Neural crest cell (in vitro differentiated cells): ENCODE data around the gene LIN37. TPM values are rescaled to one million over a fixed set of nuclear protein-coding genes. Genes with fewer than 3 reads are reported as not detected.
"Not testable (repeated sequence)": the region's sequence is repeated elsewhere in the genome, so short reads cannot be mapped to it uniquely, and the experiment has no call there.

ENCODE experiments used
- DNase-seq: peaks from one replicate; pipeline ENCODE4 v3.0.0; 2021; ENCODE audit warnings: low read depth, mixed read lengths, low spot score
- H3K27ac Mint-ChIP-seq: one replicate; pipeline ENCODE4 v1.8.0; 2021; ENCODE audit warnings: mild to moderate bottlenecking, mixed read lengths; ENCODE audit not compliant: unreplicated experiment
- H3K27me3 Mint-ChIP-seq: 2 replicates; pipeline ENCODE4 v1.8.0; 2021; ENCODE audit warnings: low read depth, mild to moderate bottlenecking, mixed read lengths
- H3K36me3 Mint-ChIP-seq: 2 replicates; pipeline ENCODE4 v1.8.0; 2021; ENCODE audit warnings: low read depth, mild to moderate bottlenecking, mixed read lengths
- H3K4me1 Mint-ChIP-seq: 2 replicates; pipeline ENCODE4 v1.8.0; 2021; ENCODE audit warnings: mixed read lengths
- H3K4me3 Mint-ChIP-seq: one replicate; pipeline ENCODE4 v1.8.0; 2021; ENCODE audit warnings: mild to moderate bottlenecking, mixed read lengths
- H3K9me3 Mint-ChIP-seq: 2 replicates; pipeline ENCODE4 v1.8.0; 2021; ENCODE audit warnings: mixed read lengths
- total RNA-seq: library from RNA; stranded (reverse); gene quantifications from 2 replicates; pipeline ENCODE4 v1.2.1, GENCODE V29; 2021
- TF ChIP-seq, protein P1 (sequence below): fragments of 200-600 bp; sonication (generic); conservative IDR thresholded peaks from 2 replicates; pipeline ENCODE4 v1.5.0; 2021; ENCODE audit warnings: antibody characterized with exemption, mild to moderate bottlenecking

Gene LIN37
- total RNA-seq, 1 donor from 2014 or later, result 12.5 TPM

DNA sequence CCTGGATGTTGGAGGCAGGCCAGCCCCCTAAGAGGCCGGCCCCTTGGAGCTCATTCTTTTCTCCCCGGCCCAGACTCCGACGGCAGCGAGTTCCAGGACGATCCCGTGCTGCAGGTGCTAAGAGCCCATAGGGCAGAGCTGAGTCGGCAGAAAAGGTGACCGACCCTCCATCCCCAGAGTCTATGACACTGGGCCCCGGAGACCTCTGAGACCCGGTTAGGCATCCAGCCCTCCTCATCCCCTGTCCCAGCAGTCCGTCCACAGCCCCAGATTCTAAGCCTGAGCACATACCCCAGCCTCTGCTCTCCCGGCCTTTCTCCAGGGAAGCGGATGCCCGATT lies 19.7 kb downstream of the LIN37 start:
- Mint-ChIP-seq H3K27me3 (no peaks in the 10 kb centered on the region), H3K36me3 (peaks cover 6% of the 10 kb centered on the region), H3K4me3 (no peak overlapping the region), H3K9me3 (no peaks in the 10 kb centered on the region), H3K4me1 (peaks cover 5% of the 10 kb centered on the region), H3K27ac (no peak overlapping the region)
- TF ChIP-seq, protein P1, sequence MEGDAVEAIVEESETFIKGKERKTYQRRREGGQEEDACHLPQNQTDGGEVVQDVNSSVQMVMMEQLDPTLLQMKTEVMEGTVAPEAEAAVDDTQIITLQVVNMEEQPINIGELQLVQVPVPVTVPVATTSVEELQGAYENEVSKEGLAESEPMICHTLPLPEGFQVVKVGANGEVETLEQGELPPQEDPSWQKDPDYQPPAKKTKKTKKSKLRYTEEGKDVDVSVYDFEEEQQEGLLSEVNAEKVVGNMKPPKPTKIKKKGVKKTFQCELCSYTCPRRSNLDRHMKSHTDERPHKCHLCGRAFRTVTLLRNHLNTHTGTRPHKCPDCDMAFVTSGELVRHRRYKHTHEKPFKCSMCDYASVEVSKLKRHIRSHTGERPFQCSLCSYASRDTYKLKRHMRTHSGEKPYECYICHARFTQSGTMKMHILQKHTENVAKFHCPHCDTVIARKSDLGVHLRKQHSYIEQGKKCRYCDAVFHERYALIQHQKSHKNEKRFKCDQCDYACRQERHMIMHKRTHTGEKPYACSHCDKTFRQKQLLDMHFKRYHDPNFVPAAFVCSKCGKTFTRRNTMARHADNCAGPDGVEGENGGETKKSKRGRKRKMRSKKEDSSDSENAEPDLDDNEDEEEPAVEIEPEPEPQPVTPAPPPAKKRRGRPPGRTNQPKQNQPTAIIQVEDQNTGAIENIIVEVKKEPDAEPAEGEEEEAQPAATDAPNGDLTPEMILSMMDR, result no peak
- DNase-seq, result no peak

DNA sequence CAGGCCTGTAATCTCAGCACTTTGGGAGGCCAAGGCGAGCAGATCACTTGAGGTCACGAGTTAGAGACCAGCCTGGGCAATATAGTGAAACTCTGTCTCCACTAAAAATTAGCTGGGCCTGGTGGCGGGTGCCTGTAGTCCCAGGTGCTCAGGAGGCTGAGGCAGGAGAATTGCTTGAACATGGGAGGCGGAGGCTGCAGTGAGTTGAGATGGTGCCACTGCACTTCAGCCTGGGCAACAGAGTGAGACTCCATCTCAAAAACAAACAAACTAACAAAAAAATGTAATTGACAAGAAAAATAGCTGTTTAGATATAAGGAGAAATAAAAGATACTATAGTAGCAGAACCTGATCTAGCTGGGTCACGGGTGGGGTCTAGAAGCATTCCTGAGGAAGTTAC lies 24.0 kb downstream of the LIN37 start:
- H3K9me3 Mint-ChIP-seq, DNase-seq, H3K27me3 Mint-ChIP-seq, H3K27ac Mint-ChIP-seq, H3K36me3 Mint-ChIP-seq, H3K4me3 Mint-ChIP-seq: not testable (repeated sequence)
- H3K4me1 Mint-ChIP-seq, result peaks cover 32% of the 10 kb centered on the region

DNA sequence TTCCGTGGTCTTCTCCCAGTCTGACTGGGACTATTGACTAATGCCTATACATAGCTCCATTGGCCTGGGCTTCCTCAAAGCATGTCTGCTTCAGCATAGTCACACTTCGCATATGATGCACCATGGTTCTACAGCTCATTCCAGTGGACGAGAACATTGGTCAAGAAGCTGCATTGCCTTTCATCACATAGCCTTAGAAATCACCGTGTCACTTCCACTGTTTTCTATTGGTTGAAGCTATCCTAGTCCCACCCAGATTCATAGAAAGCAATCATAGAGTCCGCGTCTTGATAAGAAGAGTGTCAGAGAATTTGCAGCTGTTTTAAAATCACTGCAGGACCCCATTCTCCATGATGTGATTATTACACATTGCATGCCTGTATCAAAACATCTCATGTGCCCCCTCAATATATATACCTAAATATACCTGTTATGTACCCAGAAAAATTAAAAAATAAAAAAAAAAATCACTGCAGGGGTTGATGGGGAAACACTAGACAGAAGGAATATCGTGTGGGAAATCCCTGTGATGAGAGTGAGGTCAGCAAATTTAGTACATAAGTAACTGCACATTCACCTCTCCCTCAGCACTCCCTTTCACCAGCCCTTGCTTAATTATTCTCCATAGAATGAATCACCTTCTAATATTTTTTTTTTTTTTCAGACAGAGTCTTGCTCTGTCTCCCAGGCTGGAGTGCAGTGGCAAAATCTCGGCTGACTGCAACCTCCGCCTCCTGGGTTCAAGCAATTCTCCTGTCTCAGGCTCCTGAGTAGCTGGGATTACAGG lies 24.8 kb downstream of the LIN37 start:
- Mint-ChIP-seq H3K4me1 (peaks cover 39% of the 10 kb centered on the region), H3K27me3 (peaks cover 9% of the 10 kb centered on the region), H3K27ac (no peak overlapping the region), H3K9me3 (no peaks in the 10 kb centered on the region), H3K36me3 (peaks cover 6% of the 10 kb centered on the region), H3K4me3 (peak overlapping the region; percentile 71)
- DNase-seq, result no peak
- TF ChIP-seq, protein P1, result no peak

DNA sequence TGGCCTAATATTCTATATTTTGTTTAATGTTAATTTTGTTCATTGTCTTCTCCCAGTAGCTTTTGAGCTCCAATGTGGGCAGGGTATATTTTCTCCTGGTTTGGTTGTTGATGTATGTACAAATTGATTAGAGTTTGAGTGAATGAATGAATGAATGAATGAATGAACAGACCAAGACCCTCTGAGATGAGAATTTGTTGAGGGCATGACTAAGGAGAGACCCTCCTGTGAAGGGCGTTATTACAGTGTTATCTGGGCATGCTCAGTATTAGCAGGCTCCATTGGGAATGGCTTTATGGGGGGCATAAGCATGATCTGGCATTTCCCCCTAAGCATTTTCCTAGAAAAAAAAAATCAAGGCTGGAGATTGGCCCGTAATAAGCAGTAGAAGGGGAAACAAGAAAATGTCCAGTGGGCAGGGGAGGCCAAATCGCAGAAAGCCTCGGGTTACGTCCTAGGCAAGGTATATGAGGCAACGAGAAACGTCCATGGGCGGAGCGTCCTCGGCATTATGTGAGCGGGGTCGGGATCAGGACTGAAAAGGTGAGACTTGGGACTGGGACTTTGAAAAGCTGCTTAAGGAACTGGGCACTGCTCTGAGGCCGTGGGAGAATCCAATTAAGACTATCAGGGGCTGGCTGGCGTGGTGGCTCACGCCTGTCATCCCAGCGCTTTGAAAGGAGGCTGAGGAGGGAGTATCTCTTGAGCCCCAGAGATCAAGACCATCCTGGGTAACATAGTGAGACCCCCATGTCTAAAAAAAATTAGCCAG lies 26.1 kb downstream of the LIN37 start:
- Mint-ChIP-seq H3K4me1 (peaks cover 34% of the 10 kb centered on the region), H3K4me3 (peak overlapping the region; percentile 91), H3K9me3 (no peaks in the 10 kb centered on the region), H3K27ac (no peak overlapping the region), H3K27me3 (peaks cover 9% of the 10 kb centered on the region), H3K36me3 (peaks cover 2% of the 10 kb centered on the region)
- DNase-seq, result no peak
- TF ChIP-seq, protein P1, result no peak

DNA sequence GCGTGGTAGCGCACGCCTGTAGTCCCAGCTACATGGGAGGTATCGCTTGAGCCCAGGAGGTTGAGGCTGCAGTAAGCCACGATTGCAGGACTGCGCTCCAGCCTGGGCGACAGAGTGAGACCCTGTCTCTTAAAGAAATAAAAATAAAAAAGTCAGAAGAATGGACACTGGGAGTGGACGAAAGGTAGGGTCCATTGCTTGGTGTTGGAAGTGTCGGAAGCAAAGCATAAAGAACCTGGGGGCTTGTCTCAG lies 26.6 kb downstream of the LIN37 start:
- Mint-ChIP-seq H3K27ac (no peak overlapping the region), H3K36me3 (peaks cover 2% of the 10 kb centered on the region), H3K27me3 (peaks cover 9% of the 10 kb centered on the region), H3K4me3 (peak overlapping the region; percentile 91), H3K4me1 (peaks cover 34% of the 10 kb centered on the region), H3K9me3 (no peaks in the 10 kb centered on the region)
- DNase-seq, result no peak
- TF ChIP-seq, protein P1, result no peak
